ENCODE results near the gene SPTBN5.

SPTBN5 gene

GRCh38 chr15:41901431-41901830, 7.6 kb upstream of the SPTBN5 start:
- DNase-seq: no peak

- no peak for DNase-seq
These were observed 6.9 kb upstream of the SPTBN5 start for GRCh38 chr15:41900526-41901380.

GRCh38 chr15:41899854-41900442, 6.1 kb upstream of the SPTBN5 start:
- no peak for DNase-seq

GRCh38 chr15:41897363-41897799, 3.5 kb upstream of the SPTBN5 start:
- DNase-seq: no peak

- DNase-seq: no peak
These were observed 2.7 kb upstream of the SPTBN5 start for GRCh38 chr15:41896566-41896965.

- no peak for DNase-seq
These were observed 2.1 kb upstream of the SPTBN5 start for GRCh38 chr15:41895957-41896356.

- DNase-seq: no peak
These were observed 1.6 kb upstream of the SPTBN5 start for GRCh38 chr15:41895491-41895890.

GRCh38 chr15:41894791-41895463, 1.1 kb upstream of the SPTBN5 start:
- peak in 1 of 2 experiments; percentile 18 for DNase-seq

- no peak for DNase-seq
These were observed 468 bp upstream of the SPTBN5 start for GRCh38 chr15:41894251-41894790.

GRCh38 chr15:41892621-41893421, 1.0 kb downstream of the SPTBN5 start:
- no peak for DNase-seq

- DNase-seq: no peak
These were observed 1.9 kb downstream of the SPTBN5 start for GRCh38 chr15:41891946-41892345.

GRCh38 chr15:41891226-41891625, 2.6 kb downstream of the SPTBN5 start:
- no peak for DNase-seq

- DNase-seq: no peak
These were observed 3.7 kb downstream of the SPTBN5 start for GRCh38 chr15:41890050-41890690.

GRCh38 chr15:41888662-41889253, 5.1 kb downstream of the SPTBN5 start:
- DNase-seq: no peak

GRCh38 chr15:41887893-41888292, 6.0 kb downstream of the SPTBN5 start:
- no peak for DNase-seq

GRCh38 chr15:41887161-41887560, 6.7 kb downstream of the SPTBN5 start:
- DNase-seq: no peak

- no peak for DNase-seq
These were observed 7.1 kb downstream of the SPTBN5 start for GRCh38 chr15:41886741-41887140.

- no peak for DNase-seq
These were observed 8.0 kb downstream of the SPTBN5 start for GRCh38 chr15:41885841-41886240.

- DNase-seq: no peak
These were observed 8.5 kb downstream of the SPTBN5 start for GRCh38 chr15:41885321-41885720.

GRCh38 chr15:41884458-41884857, 9.4 kb downstream of the SPTBN5 start:
- no peak for DNase-seq

GRCh38 chr15:41883484-41883825, 10.4 kb downstream of the SPTBN5 start:
- DNase-seq: no peak

Measured in AML-193 (cell line).